A673 (cell line): ENCODE results near the gene CATSPERZ. TPM values are rescaled to one million over a fixed set of nuclear protein-coding genes. Genes with fewer than 3 reads are reported as not detected.

Experiments
- BruUV-seq: library from RNA; stranded (reverse); fragments of 400-500 nt; replicated peaks from 2 replicates; lab custom pipeline; 2021; lab: Mats Ljungman, UMichigan
- CTCF ChIA-PET: fragments of 300-600 bp; sonication (Branson Sonifier 250); formaldehyde crosslinking; loops from one replicate; lab custom pipeline; 2022; ENCODE audit warnings: antibody characterized with exemption; lab: Charles Lee
- POLR2A ChIA-PET: fragments of 300-600 bp; sonication (Branson Sonifier 250); formaldehyde crosslinking; loops from one replicate; lab custom pipeline; 2022; ENCODE audit warnings: antibody characterized with exemption; ENCODE audit not compliant: low non-redundant PET; lab: Charles Lee
- DNase-seq: peaks from one replicate; pipeline ENCODE4 v3.0.0-alpha.2; 2015; ENCODE audit warnings: low spot score
- H3K27ac ChIP-seq: fragments of 200-600 bp; sonication (generic); 2 replicates; pipeline ENCODE4 v1.5.1; 2016; ENCODE audit warnings: mixed run types, low read depth, mild to moderate bottlenecking, mixed read lengths, antibody characterized with exemption, low read length; ENCODE audit not compliant: poor library complexity, severe bottlenecking
- H3K27me3 ChIP-seq: fragments of 200-600 bp; sonication (generic); replicated peaks from 2 replicates; pipeline ENCODE4 v1.6.1; 2017; ENCODE audit warnings: mixed run types, low read depth, mild to moderate bottlenecking, mixed read lengths, antibody characterized with exemption, low read length; ENCODE audit not compliant: insufficient read depth, poor library complexity
- H3K36me3 ChIP-seq: fragments of 200-600 bp; sonication (generic); 2 replicates; pipeline ENCODE4 v1.6.1; 2016; ENCODE audit warnings: mixed run types, mild to moderate bottlenecking, mixed read lengths, antibody characterized with exemption, low read length; ENCODE audit not compliant: insufficient read depth, poor library complexity, severe bottlenecking
- H3K4me1 ChIP-seq: fragments of 200-600 bp; sonication (generic); 2 replicates; pipeline ENCODE4 v1.6.1; 2017; ENCODE audit warnings: mixed run types, mild to moderate bottlenecking, mixed read lengths, antibody characterized with exemption, low read length; ENCODE audit not compliant: insufficient read depth, poor library complexity, severe bottlenecking
- H3K4me3 ChIP-seq: fragments of 200-600 bp; sonication (generic); 2 replicates; pipeline ENCODE4 v1.5.1; 2016; ENCODE audit warnings: low read depth, mixed run types, mild to moderate bottlenecking, mixed read lengths, low read length; ENCODE audit not compliant: poor library complexity, severe bottlenecking
- H3K9me3 ChIP-seq: fragments of 200-600 bp; sonication (generic); 2 replicates; pipeline ENCODE4 v1.6.1; 2016; ENCODE audit warnings: mixed run types, low read depth, mild to moderate bottlenecking, mixed read lengths, antibody characterized with exemption, low read length; ENCODE audit not compliant: poor library complexity, severe bottlenecking
- CTCF ChIP-seq: fragments of 300-800, 200-600 bp; sonication (generic); conservative IDR thresholded peaks from 2 replicates; pipeline ENCODE4 v1.5.1; 2017; ENCODE audit warnings: low read depth, mild to moderate bottlenecking, antibody characterized with exemption, low read length, moderate library complexity, mixed read lengths
- EZH2 ChIP-seq: fragments of 200-600 bp; sonication (generic); IDR thresholded peaks from 2 replicates; pipeline ENCODE4 v1.6.1; 2017; ENCODE audit warnings: borderline replicate concordance, low read depth, mild to moderate bottlenecking, mixed read lengths, antibody characterized with exemption, low read length; ENCODE audit not compliant: poor library complexity, severe bottlenecking
- intact Hi-C: fragments of 100-400 bp; cut with micrococcal nuclease; formaldehyde crosslinking; loops from one replicate; pipeline ENCODE4 v1.10.0; 2022; ENCODE audit not compliant: unreplicated experiment
- total RNA-seq: library from RNA; stranded (reverse); gene quantifications from 2 replicates; pipeline ENCODE4 v1.2.3, GENCODE V29; 2021

CATSPERZ gene
- total RNA-seq, 1 experiment from 2014 or later = not detected

GRCh38 chr11:64256300-64256699 is 43.9 kb upstream of the CATSPERZ start:
- intact Hi-C loops = no loop called here

GRCh38 chr11:64258356-64258755 is 41.8 kb upstream of the CATSPERZ start:
- Histone ChIP-seq H3K27ac (no peak overlapping the region), H3K9me3 (no peaks in the 10 kb centered on the region), H3K36me3 (peaks cover 72% of the 10 kb centered on the region), H3K4me3 (no peak overlapping the region), H3K27me3 (no peaks in the 10 kb centered on the region), H3K4me1 (no peaks in the 10 kb centered on the region)
- ChIA-PET POLR2A (no interaction called here), CTCF (no interaction called here)
- BruUV-seq = no TSS peak
- intact Hi-C loops = no loop called here
- no peak for DNase-seq
- TF ChIP-seq CTCF (no peak), EZH2 (no peak)

More at GRCh38 chr11:64256300-64256699, 43.9 kb upstream of the CATSPERZ start:
- POLR2A ChIA-PET = interaction anchor here (0.5 kb wide), 1 partner anchor 92 kb away, joined by 4 read pairs; no protein-coding TSS in a partner anchor
- TF ChIP-seq EZH2 (no peak), CTCF (no peak)
- no peaks in the 10 kb centered on the region for H3K9me3 ChIP-seq
- H3K4me1 ChIP-seq = peaks cover 4% of the 10 kb centered on the region
- H3K36me3 ChIP-seq = peaks cover 54% of the 10 kb centered on the region
- H3K27ac ChIP-seq = no peak overlapping the region
- no peak for DNase-seq
- no peaks in the 10 kb centered on the region for H3K27me3 ChIP-seq
- CTCF ChIA-PET = no interaction called here
- no TSS peak for BruUV-seq
- no peak overlapping the region for H3K4me3 ChIP-seq

GRCh38 chr11:64258946-64259532 is 41.1 kb upstream of the CATSPERZ start:
- Histone ChIP-seq H3K27me3 (no peaks in the 10 kb centered on the region), H3K9me3 (no peaks in the 10 kb centered on the region), H3K4me3 (no peak overlapping the region), H3K27ac (no peak overlapping the region), H3K4me1 (no peaks in the 10 kb centered on the region), H3K36me3 (peaks cover 79% of the 10 kb centered on the region)
- no TSS peak for BruUV-seq
- intact Hi-C loops = no loop called here
- CTCF ChIA-PET = no interaction called here
- no peak for DNase-seq
- TF ChIP-seq CTCF (no peak), EZH2 (no peak)
- POLR2A ChIA-PET = no interaction called here
